A673 (cell line): Measurements from ENCODE around the gene FOXO1. TPM values are rescaled to one million over a fixed set of nuclear protein-coding genes. Genes with fewer than 3 reads are reported as not detected.

Experiments
- BruUV-seq: library from RNA; stranded (reverse); fragments of 400-500 nt; replicated peaks from 2 replicates; lab custom pipeline; 2021; lab: Mats Ljungman, UMichigan
- CTCF ChIA-PET: fragments of 300-600 bp; sonication (Branson Sonifier 250); formaldehyde crosslinking; loops from one replicate; lab custom pipeline; 2022; ENCODE audit warnings: antibody characterized with exemption; lab: Charles Lee
- POLR2A ChIA-PET: fragments of 300-600 bp; sonication (Branson Sonifier 250); formaldehyde crosslinking; loops from one replicate; lab custom pipeline; 2022; ENCODE audit warnings: antibody characterized with exemption; ENCODE audit not compliant: low non-redundant PET; lab: Charles Lee
- DNase-seq: peaks from one replicate; pipeline ENCODE4 v3.0.0-alpha.2; 2015; ENCODE audit warnings: low spot score
- H3K27ac ChIP-seq: fragments of 200-600 bp; sonication (generic); 2 replicates; pipeline ENCODE4 v1.5.1; 2016; ENCODE audit warnings: mixed run types, low read depth, mild to moderate bottlenecking, mixed read lengths, antibody characterized with exemption, low read length; ENCODE audit not compliant: poor library complexity, severe bottlenecking
- H3K27me3 ChIP-seq: fragments of 200-600 bp; sonication (generic); replicated peaks from 2 replicates; pipeline ENCODE4 v1.6.1; 2017; ENCODE audit warnings: mixed run types, low read depth, mild to moderate bottlenecking, mixed read lengths, antibody characterized with exemption, low read length; ENCODE audit not compliant: insufficient read depth, poor library complexity
- H3K36me3 ChIP-seq: fragments of 200-600 bp; sonication (generic); 2 replicates; pipeline ENCODE4 v1.6.1; 2016; ENCODE audit warnings: mixed run types, mild to moderate bottlenecking, mixed read lengths, antibody characterized with exemption, low read length; ENCODE audit not compliant: insufficient read depth, poor library complexity, severe bottlenecking
- H3K4me1 ChIP-seq: fragments of 200-600 bp; sonication (generic); 2 replicates; pipeline ENCODE4 v1.6.1; 2017; ENCODE audit warnings: mixed run types, mild to moderate bottlenecking, mixed read lengths, antibody characterized with exemption, low read length; ENCODE audit not compliant: insufficient read depth, poor library complexity, severe bottlenecking
- H3K4me3 ChIP-seq: fragments of 200-600 bp; sonication (generic); 2 replicates; pipeline ENCODE4 v1.5.1; 2016; ENCODE audit warnings: low read depth, mixed run types, mild to moderate bottlenecking, mixed read lengths, low read length; ENCODE audit not compliant: poor library complexity, severe bottlenecking
- H3K9me3 ChIP-seq: fragments of 200-600 bp; sonication (generic); 2 replicates; pipeline ENCODE4 v1.6.1; 2016; ENCODE audit warnings: mixed run types, low read depth, mild to moderate bottlenecking, mixed read lengths, antibody characterized with exemption, low read length; ENCODE audit not compliant: poor library complexity, severe bottlenecking
- EZH2 ChIP-seq: fragments of 200-600 bp; sonication (generic); IDR thresholded peaks from 2 replicates; pipeline ENCODE4 v1.6.1; 2017; ENCODE audit warnings: borderline replicate concordance, low read depth, mild to moderate bottlenecking, mixed read lengths, antibody characterized with exemption, low read length; ENCODE audit not compliant: poor library complexity, severe bottlenecking
- intact Hi-C: fragments of 100-400 bp; cut with micrococcal nuclease; formaldehyde crosslinking; loops from one replicate; pipeline ENCODE4 v1.10.0; 2022; ENCODE audit not compliant: unreplicated experiment
- total RNA-seq: library from RNA; stranded (reverse); gene quantifications from 2 replicates; pipeline ENCODE4 v1.2.3, GENCODE V29; 2021
- TF ChIP-seq, protein P1 (sequence below): fragments of 300-800, 200-600 bp; sonication (generic); conservative IDR thresholded peaks from 2 replicates; pipeline ENCODE4 v1.5.1; 2017; ENCODE audit warnings: low read depth, mild to moderate bottlenecking, antibody characterized with exemption, low read length, moderate library complexity, mixed read lengths

The FOXO1 gene
- total RNA-seq, 1 experiment from 2014 or later: 2.9 TPM

DNA sequence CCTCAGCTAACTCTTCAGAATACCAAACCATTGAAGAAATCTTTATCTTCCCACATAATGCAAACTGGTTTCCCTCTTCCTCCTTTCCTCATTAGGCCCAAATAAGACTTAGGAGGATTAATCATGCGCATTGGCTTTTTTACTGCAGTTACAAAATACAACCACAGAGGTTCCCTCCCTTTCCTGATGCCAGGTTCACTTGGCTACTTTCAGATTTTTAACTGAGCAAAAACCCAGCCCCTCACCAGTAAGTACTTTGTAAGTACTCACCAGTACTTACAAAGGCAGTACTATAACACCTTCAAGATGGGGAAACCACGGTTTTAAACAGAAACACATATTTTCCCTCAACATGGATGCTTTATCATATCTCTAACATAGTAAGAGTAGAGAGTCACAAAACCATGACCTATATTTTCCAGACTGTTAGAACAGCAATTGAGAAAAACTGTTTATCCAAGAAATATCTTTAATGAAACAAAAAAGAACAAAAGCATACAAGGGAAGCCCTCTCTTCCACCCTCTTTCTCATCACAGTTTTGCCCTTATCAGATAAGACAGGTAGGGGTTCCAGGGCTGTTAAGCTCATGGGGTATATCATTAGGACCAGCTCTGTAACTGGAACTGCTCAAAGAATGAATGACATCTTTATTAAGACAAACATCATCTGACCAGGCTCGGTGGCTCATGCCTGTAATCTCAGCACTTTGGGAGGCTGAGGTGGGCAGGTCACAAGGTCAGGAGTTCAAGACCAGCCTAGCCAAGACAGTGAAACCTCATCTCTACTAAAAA, 12.7 kb downstream of the FOXO1 start:
- ChIA-PET POLR2A (no interaction called here), CTCF (no interaction called here)
- Histone ChIP-seq H3K27me3 (no peaks in the 10 kb centered on the region), H3K27ac (no peak overlapping the region), H3K36me3 (no peaks in the 10 kb centered on the region), H3K4me3 (no peak overlapping the region), H3K9me3 (no peaks in the 10 kb centered on the region), H3K4me1 (peaks cover 21% of the 10 kb centered on the region)
- TF ChIP-seq EZH2: no peak
- TF ChIP-seq, protein P1, sequence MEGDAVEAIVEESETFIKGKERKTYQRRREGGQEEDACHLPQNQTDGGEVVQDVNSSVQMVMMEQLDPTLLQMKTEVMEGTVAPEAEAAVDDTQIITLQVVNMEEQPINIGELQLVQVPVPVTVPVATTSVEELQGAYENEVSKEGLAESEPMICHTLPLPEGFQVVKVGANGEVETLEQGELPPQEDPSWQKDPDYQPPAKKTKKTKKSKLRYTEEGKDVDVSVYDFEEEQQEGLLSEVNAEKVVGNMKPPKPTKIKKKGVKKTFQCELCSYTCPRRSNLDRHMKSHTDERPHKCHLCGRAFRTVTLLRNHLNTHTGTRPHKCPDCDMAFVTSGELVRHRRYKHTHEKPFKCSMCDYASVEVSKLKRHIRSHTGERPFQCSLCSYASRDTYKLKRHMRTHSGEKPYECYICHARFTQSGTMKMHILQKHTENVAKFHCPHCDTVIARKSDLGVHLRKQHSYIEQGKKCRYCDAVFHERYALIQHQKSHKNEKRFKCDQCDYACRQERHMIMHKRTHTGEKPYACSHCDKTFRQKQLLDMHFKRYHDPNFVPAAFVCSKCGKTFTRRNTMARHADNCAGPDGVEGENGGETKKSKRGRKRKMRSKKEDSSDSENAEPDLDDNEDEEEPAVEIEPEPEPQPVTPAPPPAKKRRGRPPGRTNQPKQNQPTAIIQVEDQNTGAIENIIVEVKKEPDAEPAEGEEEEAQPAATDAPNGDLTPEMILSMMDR: no peak
- intact Hi-C loops: no loop called here
- peak; percentile 49 for DNase-seq
- BruUV-seq: no TSS peak

GRCh38 chr13:40652588-40652940, 13.9 kb downstream of the FOXO1 start:
- POLR2A ChIA-PET: no interaction called here

DNA sequence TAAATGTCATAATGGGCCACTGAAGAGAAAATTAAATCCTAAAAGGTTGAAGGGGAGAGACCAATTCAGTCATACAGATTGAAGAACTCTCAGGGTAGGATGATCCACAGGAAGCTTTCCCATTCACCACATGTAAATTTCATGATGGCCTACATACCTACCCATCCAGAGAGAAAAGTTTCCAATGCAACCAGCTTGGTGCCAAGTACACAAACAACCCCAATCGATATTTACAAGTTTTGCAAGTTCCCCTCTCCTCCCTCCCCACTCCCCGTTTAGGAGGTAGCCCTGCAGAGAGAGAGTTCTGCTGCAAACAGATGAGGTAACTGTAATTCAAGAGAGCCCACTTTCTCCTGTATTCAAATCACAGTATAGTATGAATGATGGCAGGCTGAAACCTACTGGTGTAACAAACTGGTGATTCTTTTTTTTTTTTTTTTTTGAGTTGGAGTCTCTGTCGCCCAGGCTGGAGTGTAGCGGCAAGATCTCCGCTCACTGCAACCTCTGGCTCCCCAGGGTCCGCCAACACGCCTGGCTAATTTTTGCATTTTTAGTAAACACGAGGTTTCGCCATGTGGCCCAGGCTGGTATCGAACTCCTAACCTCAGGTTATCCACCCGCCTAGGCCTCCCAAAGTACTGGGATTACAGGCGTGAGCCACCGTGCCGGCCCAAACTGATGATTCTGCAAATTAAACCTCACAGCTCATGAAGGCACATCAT, 14.4 kb downstream of the FOXO1 start:
- BruUV-seq: no TSS peak
- Histone ChIP-seq H3K36me3 (no peaks in the 10 kb centered on the region), H3K4me1 (peaks cover 27% of the 10 kb centered on the region), H3K27me3 (no peaks in the 10 kb centered on the region), H3K9me3 (no peaks in the 10 kb centered on the region), H3K4me3 (no peak overlapping the region), H3K27ac (no peak overlapping the region)
- no peak for DNase-seq
- no peak for TF ChIP-seq EZH2
- TF ChIP-seq, protein P1: no peak
- intact Hi-C loops: no loop called here
- ChIA-PET CTCF (no interaction called here), POLR2A (no interaction called here)

More at GRCh38 chr13:40652588-40652940, 13.9 kb downstream of the FOXO1 start:
- Histone ChIP-seq H3K36me3 (no peaks in the 10 kb centered on the region), H3K4me1 (peaks cover 28% of the 10 kb centered on the region), H3K27ac (no peak overlapping the region), H3K9me3 (no peaks in the 10 kb centered on the region), H3K27me3 (no peaks in the 10 kb centered on the region), H3K4me3 (no peak overlapping the region)
- CTCF ChIA-PET: no interaction called here
- no peak for DNase-seq
- BruUV-seq: no TSS peak
- intact Hi-C loops: no loop called here
- TF ChIP-seq, protein P1: no peak
- no peak for TF ChIP-seq EZH2
